ENCODE results near the gene SDF4. TPM values are rescaled to one million over a fixed set of nuclear protein-coding genes. Genes with fewer than 3 reads are reported as not detected.

SDF4 gene
- total and polyA plus RNA-seq, 2 of the 4 experiments (the other 2 are of a cell fraction) = 57.0 to 250 TPM

- Histone ChIP-seq H3K14ac (replicated peaks; ENCODE audit: low read depth, low read length) (no peak overlapping the region), H4K8ac (ENCODE audit: low read depth in 2 of 2, low read length in 2 of 2) (no peak overlapping the region), H3K18ac (ENCODE audit: low read depth, low read length) (no peak overlapping the region), H3K4ac (ENCODE audit: low read depth, low read length) (no peak overlapping the region), H4K91ac (ENCODE audit: insufficient read depth, low read depth, low read length) (no peak overlapping the region), H3K36me3 (ENCODE audit: control insufficient read depth, insufficient read depth, low read length) (no peaks in the 10 kb centered on the region), H2BK120ac (ENCODE audit: low read depth, low read length) (no peak overlapping the region), H3K27ac (ENCODE audit: insufficient read depth, low read length) (no peak overlapping the region), H2BK5ac (ENCODE audit: low read depth, low read length, poor library complexity, severe bottlenecking) (no peak overlapping the region), H3K9ac (ENCODE audit: low read depth, low read length) (no peak overlapping the region), H4K20me1 (ENCODE audit: insufficient read depth, low read length) (no peaks in the 10 kb centered on the region; the same call in 1 of the 2 replicates), H3K23ac (ENCODE audit: low read depth, low read length) (no peak overlapping the region), H3K9me1 (ENCODE audit: insufficient read depth, low read length) (no peaks in the 10 kb centered on the region), H2AK5ac (ENCODE audit: low read depth, low read length) (no peak overlapping the region), H3K56ac (ENCODE audit: extremely low read depth, insufficient read depth, low read length) (no peak overlapping the region), H2BK20ac (ENCODE audit: low read depth, low read length) (no peak overlapping the region), H2AK9ac (replicated peaks; ENCODE audit: low read depth, low read length, poor library complexity) (no peak overlapping the region), H4K5ac (ENCODE audit: low read depth, low read length) (no peak overlapping the region), H3K9me3 (ENCODE audit: control insufficient read depth, insufficient read depth, low read length) (no peaks in the 10 kb centered on the region), H2BK15ac (ENCODE audit: low read depth, low read length) (no peak overlapping the region), H2AFZ (replicated peaks; ENCODE audit: low read length, poor library complexity) (no peak overlapping the region), H3K4me3 (ENCODE audit: insufficient read depth, low read depth, low read length) (no peak overlapping the region), H3K79me1 (ENCODE audit: low read depth in 1 of 2, low read length in 2 of 2) (no peaks in the 10 kb centered on the region), H3K4me2 (ENCODE audit: low read depth, low read length) (no peak overlapping the region), H3K4me1 (ENCODE audit: control insufficient read depth, insufficient read depth, low read length) (no peaks in the 10 kb centered on the region), H3K27me3 (ENCODE audit: control insufficient read depth, insufficient read depth, low read length) (peaks cover 63% of the 10 kb centered on the region)
- ChIA-PET CTCF (no interaction called here), POLR2A (ENCODE audit: unreplicated experiment) (no interaction called here)
- in situ Hi-C loops (cut with MboI; ENCODE audit: low sequenced_read_pairs) = no loop called here
- no peak for DNase-seq
- no peak for ATAC-seq (ENCODE audit: low read depth)
- TF ChIP-seq RAD21 (IDR thresholded peaks at IDR 0.05; ENCODE audit: low read length) (no peak), CHD1 (IDR thresholded peaks at IDR 0.05; ENCODE audit: low read depth, low read length) (no peak), RFX5 (IDR thresholded peaks at IDR 0.05; ENCODE audit: low read depth, low read length) (no peak), RCOR1 (IDR thresholded peaks at IDR 0.05; ENCODE audit: insufficient replicate concordance, low read length) (no peak), POLR2A (IDR thresholded peaks at IDR 0.05; ENCODE audit: low read depth, low read length) (no peak), ELK1 (IDR thresholded peaks at IDR 0.05; ENCODE audit: borderline replicate concordance, low read depth, low read length) (no peak), FOS (IDR thresholded peaks at IDR 0.05; ENCODE audit: low read depth, low read length) (no peak), BHLHE40 (IDR thresholded peaks at IDR 0.05; ENCODE audit: low read depth, low read length) (no peak), MAFK (IDR thresholded peaks at IDR 0.05; ENCODE audit: low read depth, low read length) (no peak), NFE2L2 (IDR thresholded peaks at IDR 0.05; ENCODE audit: low read depth, low read length) (no peak), CEBPB (IDR thresholded peaks at IDR 0.05; ENCODE audit: low read depth, low read length) (no peak), SMC3 (IDR thresholded peaks at IDR 0.05; ENCODE audit: low read depth, low read length) (no peak), MXI1 (IDR thresholded peaks at IDR 0.05; ENCODE audit: borderline replicate concordance, low read depth, low read length) (no peak)
- TF ChIP-seq, protein P1, sequence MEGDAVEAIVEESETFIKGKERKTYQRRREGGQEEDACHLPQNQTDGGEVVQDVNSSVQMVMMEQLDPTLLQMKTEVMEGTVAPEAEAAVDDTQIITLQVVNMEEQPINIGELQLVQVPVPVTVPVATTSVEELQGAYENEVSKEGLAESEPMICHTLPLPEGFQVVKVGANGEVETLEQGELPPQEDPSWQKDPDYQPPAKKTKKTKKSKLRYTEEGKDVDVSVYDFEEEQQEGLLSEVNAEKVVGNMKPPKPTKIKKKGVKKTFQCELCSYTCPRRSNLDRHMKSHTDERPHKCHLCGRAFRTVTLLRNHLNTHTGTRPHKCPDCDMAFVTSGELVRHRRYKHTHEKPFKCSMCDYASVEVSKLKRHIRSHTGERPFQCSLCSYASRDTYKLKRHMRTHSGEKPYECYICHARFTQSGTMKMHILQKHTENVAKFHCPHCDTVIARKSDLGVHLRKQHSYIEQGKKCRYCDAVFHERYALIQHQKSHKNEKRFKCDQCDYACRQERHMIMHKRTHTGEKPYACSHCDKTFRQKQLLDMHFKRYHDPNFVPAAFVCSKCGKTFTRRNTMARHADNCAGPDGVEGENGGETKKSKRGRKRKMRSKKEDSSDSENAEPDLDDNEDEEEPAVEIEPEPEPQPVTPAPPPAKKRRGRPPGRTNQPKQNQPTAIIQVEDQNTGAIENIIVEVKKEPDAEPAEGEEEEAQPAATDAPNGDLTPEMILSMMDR (conservative IDR thresholded peaks at IDR 0.05; ENCODE audit: low read depth, low read length) = no peak
- TF ChIP-seq, protein P2, sequence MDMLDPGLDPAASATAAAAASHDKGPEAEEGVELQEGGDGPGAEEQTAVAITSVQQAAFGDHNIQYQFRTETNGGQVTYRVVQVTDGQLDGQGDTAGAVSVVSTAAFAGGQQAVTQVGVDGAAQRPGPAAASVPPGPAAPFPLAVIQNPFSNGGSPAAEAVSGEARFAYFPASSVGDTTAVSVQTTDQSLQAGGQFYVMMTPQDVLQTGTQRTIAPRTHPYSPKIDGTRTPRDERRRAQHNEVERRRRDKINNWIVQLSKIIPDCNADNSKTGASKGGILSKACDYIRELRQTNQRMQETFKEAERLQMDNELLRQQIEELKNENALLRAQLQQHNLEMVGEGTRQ (IDR thresholded peaks at IDR 0.05; ENCODE audit: low read depth, low read length) = no peak
- no TSS peak for BruUV-seq (replicated peaks)
- WGBS, 2 experiments (ENCODE audit: extremely low coverage in 2 of 2, insufficient read length in 1 of 2) = 68% methylated on average over 8 of the region's 32 CpGs; no CpG with 5 or more reads in 1 of the 2 experiments
- intact Hi-C loops (cut with micrococcal nuclease) = no loop called here
- dilution Hi-C loops (cut with HindIII; ENCODE audit: low sequenced_read_pairs, unreplicated experiment) = no loop called here
Observed at GRCh38 chr1:1169429-1170214, 62.2 kb downstream of the SDF4 start.

All from IMR-90 (cell line).